Activated CD4-positive, alpha-beta T cell treated with anti-CD3 and anti-CD28 coated beads, Interleukin-2, amount 50 U/mL, for 1 hour (primary cell): Measurements from ENCODE around the gene NAA35.
"Not testable (repeated sequence)": the region's sequence is repeated elsewhere in the genome, so short reads cannot be mapped to it uniquely, and the experiment has no call there.

Experiments used
- DNase-seq: peaks from one replicate; pipeline ENCODE4 v3.0.0-alpha.2; 2020

Gene NAA35

GRCh38 chr9:85949586-85950335, 8.8 kb downstream of the NAA35 start:
- DNase-seq, result no peak

- no peak for DNase-seq
Observed at GRCh38 chr9:85959955-85960354, 19.0 kb downstream of the NAA35 start.

- DNase-seq, result no peak
Observed at GRCh38 chr9:85960688-85961093, 19.7 kb downstream of the NAA35 start.

GRCh38 chr9:85964526-85964925, 23.6 kb downstream of the NAA35 start:
- no peak for DNase-seq

GRCh38 chr9:85964949-85965348, 24.0 kb downstream of the NAA35 start:
- DNase-seq, result no peak

- DNase-seq, result no peak
Observed at GRCh38 chr9:85969727-85970126, 28.8 kb downstream of the NAA35 start.

- DNase-seq, result no peak
Observed at GRCh38 chr9:85971731-85972130, 30.8 kb downstream of the NAA35 start.

- DNase-seq, result no peak
Observed at GRCh38 chr9:85973238-85973637, 32.3 kb downstream of the NAA35 start.

- DNase-seq, result not testable (repeated sequence)
Observed at GRCh38 chr9:85974055-85974547, 33.2 kb downstream of the NAA35 start.

- DNase-seq, result no peak
Observed at GRCh38 chr9:85978496-85978895, 37.5 kb downstream of the NAA35 start.

- DNase-seq, result no peak
Observed at GRCh38 chr9:85981369-85981768, 40.4 kb downstream of the NAA35 start.

GRCh38 chr9:85984457-85984856, 43.5 kb downstream of the NAA35 start:
- DNase-seq, result no peak

- DNase-seq, result no peak
Observed at GRCh38 chr9:85987236-85987635, 46.3 kb downstream of the NAA35 start.

GRCh38 chr9:85994191-85994590, 53.2 kb downstream of the NAA35 start:
- no peak for DNase-seq

- no peak for DNase-seq
Observed at GRCh38 chr9:85995097-85995496, 54.2 kb downstream of the NAA35 start.

- DNase-seq, result no peak
Observed at GRCh38 chr9:85995599-85995998, 54.7 kb downstream of the NAA35 start.

- no peak for DNase-seq
Observed at GRCh38 chr9:86005253-86005775, 64.4 kb downstream of the NAA35 start.

GRCh38 chr9:86009133-86009532, 68.2 kb downstream of the NAA35 start:
- no peak for DNase-seq

GRCh38 chr9:86020731-86021130, 79.8 kb downstream of the NAA35 start:
- DNase-seq, result no peak

- DNase-seq, result no peak
Observed at GRCh38 chr9:86021166-86021565, 80.2 kb downstream of the NAA35 start.

GRCh38 chr9:86022687-86023266, 81.8 kb downstream of the NAA35 start:
- DNase-seq, result no peak

- no peak for DNase-seq
Observed at GRCh38 chr9:86027767-86028166, 86.8 kb downstream of the NAA35 start.

- DNase-seq, result no peak
Observed at GRCh38 chr9:86034863-86035734, 94.2 kb downstream of the NAA35 start.
